ENCODE data around the gene SIRPB2. TPM values are rescaled to one million over a fixed set of nuclear protein-coding genes. Genes with fewer than 3 reads are reported as not detected.

Gene SIRPB2
- total and polyA plus RNA-seq, 2 donors (not counting 1 experiment from before 2014, with no cell fraction given) = not detected

DNA sequence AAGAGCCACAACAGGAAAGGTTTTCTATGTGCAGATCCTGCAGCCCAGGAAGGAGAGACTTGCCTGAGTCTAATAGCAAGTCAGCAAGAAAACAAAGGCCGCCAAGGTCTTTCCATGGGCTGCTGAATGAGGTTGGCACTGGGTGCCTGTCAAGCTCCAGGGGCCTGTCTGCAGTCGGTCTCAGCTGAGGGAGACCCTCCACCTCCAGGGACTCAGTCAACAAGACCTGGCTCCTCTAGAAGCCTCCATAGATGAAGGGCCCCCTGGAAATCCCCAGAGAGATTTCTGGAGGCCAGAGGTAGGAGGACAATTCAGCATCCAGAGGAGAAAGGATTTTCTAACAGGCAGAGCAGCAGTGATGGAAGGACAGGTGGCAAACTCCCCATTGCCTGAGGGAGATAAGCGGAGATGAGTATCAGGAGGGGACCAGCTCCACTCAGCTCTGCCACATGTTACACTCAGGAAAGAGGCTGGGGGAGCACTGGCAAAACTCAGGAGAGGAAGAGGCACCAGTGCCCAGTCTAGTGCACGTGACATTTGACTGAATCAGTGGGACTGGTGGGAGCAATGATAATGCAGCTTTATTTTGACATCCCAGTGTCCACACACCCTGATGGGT lies 64.9 kb downstream of the SIRPB2 start:
- Histone ChIP-seq H3K9me3 (ENCODE audit: control insufficient read depth, insufficient read depth, low read depth, low read length) (no peaks in the 10 kb centered on the region), H3K27ac (ENCODE audit: insufficient read depth, low read length) (no peak overlapping the region), H3K4me1 (ENCODE audit: control insufficient read depth, extremely low read depth, insufficient read depth, low read length) (peaks cover 2% of the 10 kb centered on the region), H3K4me2 (ENCODE audit: extremely low read depth, insufficient read depth, low read length) (no peak overlapping the region), H4K20me1 (ENCODE audit: control insufficient read depth, extremely low read depth, insufficient read depth, low read length) (no peaks in the 10 kb centered on the region), H3K9ac (ENCODE audit: insufficient read depth, low read length) (no peak overlapping the region), H3K36me3 (ENCODE audit: control insufficient read depth, insufficient read depth, low read length) (no peaks in the 10 kb centered on the region), H3K4me3 (replicated peaks in 1 of 4; ENCODE audit: control extremely low read depth in 1 of 4, insufficient read depth in 1 of 4, low read depth in 3 of 4, low read length in 4 of 4) (no peak overlapping the region), H2AFZ (ENCODE audit: low read length) (no peak overlapping the region), H3K27me3 (ENCODE audit: control insufficient read depth, insufficient read depth, low read length) (no peaks in the 10 kb centered on the region), H3K79me2 (ENCODE audit: control insufficient read depth, insufficient read depth, low read length) (no peaks in the 10 kb centered on the region)
- TF ChIP-seq CTCF (conservative IDR thresholded peaks at IDR 0.05 in 1 of 2, IDR thresholded peaks at IDR 0.05 in 1 of 2; ENCODE audit: low read depth in 1 of 2, low read length in 2 of 2) (no peak), EZH2 (IDR thresholded peaks at IDR 0.05; ENCODE audit: low read length, missing control alignments) (no peak)
- no peak for DNase-seq (ENCODE audit: low read depth in 2 of 2)

Other genes with a start within 250 kb of the SIRPB2 start
- gene SNPH, start 225.1 kb downstream of the SIRPB2 start, total RNA-seq = 9.5 and 18.5 TPM in 2 replicates
- gene SNPH, start 225.1 kb downstream of the SIRPB2 start, polyA plus RNA-seq = 0.85 and 1.3 TPM in 2 replicates
- 1.8 and 2.1 TPM in 2 replicates for gene SDCBP2, start 162.3 kb downstream of the SIRPB2 start, total RNA-seq
- 0.78 and 1.2 TPM in 2 replicates for gene SDCBP2, start 162.3 kb downstream of the SIRPB2 start, polyA plus RNA-seq
- 71.4 and 120 TPM in 2 replicates for gene FKBP1A, start 98.4 kb downstream of the SIRPB2 start, total RNA-seq
- 440 and 556 TPM in 2 replicates for gene FKBP1A, start 98.4 kb downstream of the SIRPB2 start, polyA plus RNA-seq
- gene NSFL1C, start 24.6 kb downstream of the SIRPB2 start, total RNA-seq = 14.4 and 17.8 TPM in 2 replicates
- 24.3 and 32.1 TPM in 2 replicates for gene NSFL1C, start 24.6 kb downstream of the SIRPB2 start, polyA plus RNA-seq
- not detected in 2 replicates for gene SIRPD, start 66.3 kb upstream of the SIRPB2 start, total RNA-seq
- gene SIRPD, start 66.3 kb upstream of the SIRPB2 start, polyA plus RNA-seq = not detected in 2 replicates
- 0.17 and 1.0 TPM in 2 replicates for gene SIRPB1, start 128.6 kb upstream of the SIRPB2 start, total RNA-seq
- not detected in 2 replicates for gene SIRPB1, start 128.6 kb upstream of the SIRPB2 start, polyA plus RNA-seq
- not detected in 2 replicates for gene SIRPG, start 166.4 kb upstream of the SIRPB2 start, total RNA-seq
- not detected in 2 replicates for gene SIRPG, start 166.4 kb upstream of the SIRPB2 start, polyA plus RNA-seq

Measured in fibroblast of lung (primary cell).